RWPE1 (cell line): Measurements from ENCODE around the gene HSD17B13.

Source experiments
- CTCF ChIA-PET: fragments of 350-600 bp; sonication (Branson Sonifier 250); formaldehyde crosslinking; extraction: SDS; loops from one replicate; lab custom pipeline; 2021; lab: Yijun Ruan, JAX
- POLR2A ChIA-PET: fragments of 400-600 bp; formaldehyde crosslinking; extraction: SDS; loops from one replicate; lab custom pipeline; 2020; ENCODE audit warnings: antibody characterized with exemption; ENCODE audit not compliant: low non-redundant PET; lab: Yijun Ruan, JAX
- DNase-seq: peaks from one replicate; pipeline ENCODE4 v3.0.0; 2012; ENCODE audit warnings: low spot score
- H3K27ac ChIP-seq: fragments of 450-650 bp; 2 replicates; pipeline ENCODE4 v1.5.1; 2017
- CTCF ChIP-seq: fragments of 450-650 bp; conservative IDR thresholded peaks from 2 replicates; pipeline ENCODE4 v1.5.1; 2017; ENCODE audit warnings: low read depth, mild to moderate bottlenecking

Gene HSD17B13

GRCh38 chr4:87339440-87339839 is 16.8 kb upstream of the HSD17B13 start:
- ChIA-PET POLR2A (no interaction called here), CTCF (no interaction called here)
- no peak for DNase-seq
- no peak overlapping the region for H3K27ac ChIP-seq
- TF ChIP-seq CTCF, result no peak

- ChIA-PET POLR2A (no interaction called here), CTCF (no interaction called here)
- H3K27ac ChIP-seq, result no peak overlapping the region
- no peak for DNase-seq
- no peak for TF ChIP-seq CTCF
Observed at GRCh38 chr4:87337361-87337760, 14.7 kb upstream of the HSD17B13 start.

GRCh38 chr4:87333267-87333666 is 10.6 kb upstream of the HSD17B13 start:
- DNase-seq, result no peak
- TF ChIP-seq CTCF, result no peak
- no peak overlapping the region for H3K27ac ChIP-seq
- CTCF ChIA-PET, result no interaction called here
- POLR2A ChIA-PET, result no interaction called here

- ChIA-PET POLR2A (no interaction called here), CTCF (no interaction called here)
- no peak for DNase-seq
- no peak overlapping the region for H3K27ac ChIP-seq
- no peak for TF ChIP-seq CTCF
Observed at GRCh38 chr4:87330761-87331160, 8.1 kb upstream of the HSD17B13 start.

- DNase-seq, result no peak
- ChIA-PET POLR2A (no interaction called here), CTCF (no interaction called here)
- no peak for TF ChIP-seq CTCF
- H3K27ac ChIP-seq, result no peak overlapping the region
Observed at GRCh38 chr4:87327136-87327535, 4.5 kb upstream of the HSD17B13 start.

- no peak for DNase-seq
- ChIA-PET CTCF (no interaction called here), POLR2A (no interaction called here)
- no peak for TF ChIP-seq CTCF
- H3K27ac ChIP-seq, result no peak overlapping the region
Observed at GRCh38 chr4:87326460-87326859, 3.8 kb upstream of the HSD17B13 start.

GRCh38 chr4:87321888-87322287 is 794 bp downstream of the HSD17B13 start:
- DNase-seq, result no peak
- H3K27ac ChIP-seq, result no peak overlapping the region
- ChIA-PET POLR2A (no interaction called here), CTCF (no interaction called here)
- TF ChIP-seq CTCF, result no peak
